HG03097 (cell line): ENCODE results near the gene CTNNA3.

ENCODE experiments used
- ATAC-seq: cut with Tn5 transposase; IDR thresholded peaks from one replicate; pipeline ENCODE4 v1.9.1; 2021; ENCODE audit not compliant: unreplicated experiment, low FRiP score

Gene CTNNA3

GRCh38 chr10:67050415-67050814 lies 645.6 kb downstream of the CTNNA3 start:
- ATAC-seq, result no peak

DNA sequence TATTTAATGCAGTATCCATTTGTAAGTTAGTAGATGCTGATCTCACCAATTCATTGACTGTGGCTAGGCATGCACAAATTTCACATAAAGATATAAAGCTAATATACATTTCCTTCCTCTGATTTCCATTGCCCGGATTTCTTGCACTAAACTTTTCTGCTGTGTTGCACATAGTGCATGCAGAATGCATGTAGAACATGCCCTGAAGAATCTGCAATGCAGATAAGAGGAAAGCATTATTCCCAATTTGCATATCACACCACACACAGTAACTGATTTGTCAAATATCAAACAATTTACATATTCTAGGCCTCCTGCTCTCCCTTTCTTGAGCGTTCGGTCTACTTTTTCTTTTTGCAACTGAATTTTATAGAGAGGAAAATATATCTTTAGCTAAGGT lies 646.0 kb downstream of the CTNNA3 start:
- ATAC-seq, result no peak

GRCh38 chr10:67046507-67046906 lies 649.5 kb downstream of the CTNNA3 start:
- no peak for ATAC-seq

DNA sequence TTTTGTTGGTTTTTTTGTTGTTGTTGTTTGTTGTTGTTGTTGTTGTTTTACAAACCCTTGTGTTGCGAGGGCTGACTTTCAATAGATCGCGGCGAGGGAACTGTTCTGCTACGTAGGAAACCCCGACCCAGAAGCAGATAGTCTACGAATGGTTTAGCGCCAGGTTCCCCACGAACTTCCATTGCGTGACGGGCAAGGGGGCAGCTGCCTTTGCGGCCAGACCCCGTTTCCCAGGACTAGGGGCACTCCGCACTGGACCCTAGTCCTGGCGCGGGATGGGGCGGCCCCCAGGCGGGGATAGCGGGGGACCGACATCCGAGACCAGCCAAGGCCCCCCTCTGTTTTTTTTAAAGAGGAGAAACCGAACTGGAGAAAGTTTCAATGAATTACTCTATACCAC lies 650.6 kb downstream of the CTNNA3 start:
- ATAC-seq, result no peak

GRCh38 chr10:67043041-67043440 lies 653.0 kb downstream of the CTNNA3 start:
- no peak for ATAC-seq

DNA sequence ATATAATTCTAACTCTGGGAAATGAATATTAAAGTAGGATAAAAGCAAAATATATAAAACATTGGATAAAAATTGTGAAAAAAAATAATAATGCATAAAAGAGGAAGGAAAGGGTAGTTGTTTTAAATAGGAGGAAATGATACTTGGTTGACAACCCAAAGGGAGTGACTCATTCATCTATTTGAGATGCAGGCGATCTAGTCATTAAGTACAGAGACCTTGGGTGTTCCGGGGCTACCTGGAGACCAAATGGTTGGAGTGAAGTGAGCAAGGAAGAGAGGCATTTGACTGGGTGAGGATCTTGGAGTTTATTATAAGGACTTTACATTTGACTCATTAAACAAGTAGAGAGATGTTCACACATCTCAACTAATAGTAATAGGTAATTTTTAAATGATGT lies 659.2 kb downstream of the CTNNA3 start:
- no peak for ATAC-seq

GRCh38 chr10:67033878-67034277 lies 662.1 kb downstream of the CTNNA3 start:
- no peak for ATAC-seq

GRCh38 chr10:67022099-67022498 lies 673.9 kb downstream of the CTNNA3 start:
- ATAC-seq, result no peak

- no peak for ATAC-seq
These were observed 678.8 kb downstream of the CTNNA3 start for GRCh38 chr10:67017218-67017617.

DNA sequence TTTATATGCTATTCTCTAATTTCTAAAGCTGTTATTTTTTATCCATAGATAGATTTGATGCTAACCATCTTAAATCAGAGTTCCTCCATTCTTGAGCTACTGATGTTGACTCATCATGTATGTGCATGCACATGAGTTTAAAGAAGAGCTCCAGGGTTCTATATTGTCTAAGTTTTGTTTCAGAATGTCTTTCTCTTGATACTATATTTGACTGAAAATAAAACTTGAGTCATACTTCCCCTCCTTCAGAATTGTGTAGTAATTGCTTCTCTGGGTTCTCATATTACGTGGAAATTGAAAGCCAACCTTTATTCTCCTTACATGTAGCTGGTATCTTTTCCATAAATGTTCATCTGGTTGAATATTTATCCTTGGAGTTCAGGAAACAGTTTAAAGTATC lies 680.8 kb downstream of the CTNNA3 start:
- no peak for ATAC-seq

DNA sequence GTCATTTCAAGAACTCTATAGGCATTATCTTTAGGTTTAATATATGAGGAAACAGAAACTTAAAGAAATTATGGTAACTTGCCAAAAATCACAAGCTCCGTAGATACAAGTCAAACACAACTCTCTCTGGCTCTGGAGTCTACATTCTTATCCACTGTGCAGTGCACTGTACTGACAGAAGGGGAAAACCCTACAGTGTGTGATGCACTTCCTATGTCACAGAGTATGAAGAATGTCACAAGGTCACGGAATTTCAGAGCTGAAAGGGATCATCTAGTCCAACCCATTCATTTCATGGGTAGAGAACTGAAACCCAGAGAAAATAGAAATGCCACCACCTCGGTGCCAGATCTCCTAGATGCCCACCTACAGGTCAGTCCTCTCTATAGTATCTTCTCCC lies 684.0 kb downstream of the CTNNA3 start:
- no peak for ATAC-seq

- no peak for ATAC-seq
These were observed 684.5 kb downstream of the CTNNA3 start for GRCh38 chr10:67011480-67011879.

DNA sequence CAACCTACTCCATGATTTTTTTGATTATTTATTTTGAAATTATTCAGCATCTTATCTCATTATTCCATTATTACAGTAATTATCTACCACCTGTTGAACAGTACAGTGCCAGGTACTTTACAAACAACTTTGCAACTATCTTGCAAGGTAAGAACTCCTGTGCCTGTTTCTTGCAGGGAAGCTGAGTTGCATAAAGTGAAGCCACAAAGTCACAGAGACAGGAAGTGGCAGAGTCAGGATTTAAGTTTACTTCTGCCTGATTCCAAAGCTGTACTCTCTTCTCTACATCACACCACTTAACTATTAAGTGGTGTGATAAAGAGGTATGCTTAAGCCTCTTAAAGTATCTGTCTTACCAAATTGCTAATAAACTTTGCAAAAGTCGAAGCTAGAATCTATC lies 690.0 kb downstream of the CTNNA3 start:
- no peak for ATAC-seq

DNA sequence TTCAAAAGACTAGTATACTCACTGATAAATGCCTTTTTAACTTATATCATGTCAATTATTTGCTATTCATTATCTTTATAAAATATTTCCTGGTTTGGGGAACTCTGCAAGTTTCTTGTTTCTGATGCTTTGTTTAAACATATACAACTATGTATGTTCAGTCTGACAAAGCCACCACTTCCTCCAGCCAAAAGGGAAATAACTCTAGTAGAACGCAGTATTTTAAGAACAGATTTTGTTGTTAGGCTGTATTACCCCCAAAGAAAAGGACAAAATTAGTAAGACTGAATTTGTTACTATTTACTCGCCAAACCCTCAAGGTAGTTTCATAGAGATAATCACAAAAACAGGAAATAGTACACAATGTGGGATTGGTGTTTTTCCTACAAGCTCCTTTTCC lies 691.3 kb downstream of the CTNNA3 start:
- no peak for ATAC-seq

- ATAC-seq, result no peak
These were observed 696.0 kb downstream of the CTNNA3 start for GRCh38 chr10:66999762-67000545.

GRCh38 chr10:66996996-66997395 lies 699.0 kb downstream of the CTNNA3 start:
- no peak for ATAC-seq

DNA sequence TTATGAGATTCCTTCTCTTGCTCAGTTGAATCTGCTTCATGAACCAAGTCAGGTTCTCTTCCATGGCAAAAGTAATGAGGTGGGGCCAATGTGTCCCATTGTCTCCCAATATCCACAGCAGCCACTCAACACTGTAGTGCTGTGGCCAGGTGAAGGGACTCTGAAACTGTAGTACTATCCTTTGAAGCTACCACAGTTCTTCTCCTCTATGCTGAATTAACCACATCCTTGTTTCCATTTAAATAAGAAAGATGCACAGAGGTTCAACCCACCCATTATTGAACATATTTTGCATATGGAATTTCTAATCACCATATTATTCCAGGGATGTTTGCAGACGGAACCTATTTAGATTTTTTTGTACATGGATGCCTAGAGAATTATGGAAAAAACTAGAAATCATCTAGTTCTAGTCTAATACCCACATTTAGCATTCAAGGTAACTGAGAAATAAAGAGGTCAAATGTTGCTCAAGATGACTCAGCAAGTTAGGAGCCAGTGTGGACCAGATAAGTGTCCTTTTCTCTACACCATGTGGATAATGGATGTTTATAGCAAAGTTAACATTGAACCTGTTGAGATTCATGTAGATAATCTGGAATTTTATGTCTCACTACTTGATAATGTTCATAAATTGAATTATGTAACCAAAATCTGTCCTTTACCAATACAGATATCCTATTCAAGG lies 705.7 kb downstream of the CTNNA3 start:
- no peak for ATAC-seq

DNA sequence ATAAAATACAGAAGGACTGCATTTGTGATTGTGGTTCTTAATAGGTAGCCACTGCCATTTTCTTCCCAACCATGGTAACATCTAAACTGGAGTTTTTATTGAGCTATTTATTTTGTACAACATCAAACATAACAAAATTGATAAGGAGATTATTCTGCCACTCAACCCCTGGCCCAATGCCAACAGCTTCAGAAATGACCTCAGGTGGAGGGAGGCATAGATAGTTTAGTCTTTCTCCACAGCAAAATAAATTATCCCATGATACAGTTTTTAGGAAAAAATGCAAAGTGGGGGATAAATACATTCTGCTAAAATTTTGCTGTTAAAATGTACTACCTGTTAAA lies 712.5 kb downstream of the CTNNA3 start:
- no peak for ATAC-seq

- no peak for ATAC-seq
These were observed 713.1 kb downstream of the CTNNA3 start for GRCh38 chr10:66982792-66983474.

DNA sequence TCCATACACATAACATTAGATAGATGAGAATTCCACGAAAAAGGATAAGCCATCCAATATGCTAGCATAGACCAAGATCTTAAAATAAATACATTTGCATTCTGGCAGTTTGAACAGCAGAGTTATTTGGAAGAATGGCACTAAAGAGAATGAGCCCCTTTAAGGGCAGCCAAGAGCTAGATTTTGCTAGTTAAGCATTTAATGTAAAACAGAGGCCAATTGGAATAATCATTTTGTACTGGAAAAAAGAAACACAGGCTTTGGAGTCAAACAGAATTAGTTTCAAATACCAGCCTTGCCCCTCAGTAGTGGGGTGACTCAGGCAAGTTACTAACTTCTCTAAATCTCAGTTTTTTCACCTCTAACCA lies 714.0 kb downstream of the CTNNA3 start:
- no peak for ATAC-seq

DNA sequence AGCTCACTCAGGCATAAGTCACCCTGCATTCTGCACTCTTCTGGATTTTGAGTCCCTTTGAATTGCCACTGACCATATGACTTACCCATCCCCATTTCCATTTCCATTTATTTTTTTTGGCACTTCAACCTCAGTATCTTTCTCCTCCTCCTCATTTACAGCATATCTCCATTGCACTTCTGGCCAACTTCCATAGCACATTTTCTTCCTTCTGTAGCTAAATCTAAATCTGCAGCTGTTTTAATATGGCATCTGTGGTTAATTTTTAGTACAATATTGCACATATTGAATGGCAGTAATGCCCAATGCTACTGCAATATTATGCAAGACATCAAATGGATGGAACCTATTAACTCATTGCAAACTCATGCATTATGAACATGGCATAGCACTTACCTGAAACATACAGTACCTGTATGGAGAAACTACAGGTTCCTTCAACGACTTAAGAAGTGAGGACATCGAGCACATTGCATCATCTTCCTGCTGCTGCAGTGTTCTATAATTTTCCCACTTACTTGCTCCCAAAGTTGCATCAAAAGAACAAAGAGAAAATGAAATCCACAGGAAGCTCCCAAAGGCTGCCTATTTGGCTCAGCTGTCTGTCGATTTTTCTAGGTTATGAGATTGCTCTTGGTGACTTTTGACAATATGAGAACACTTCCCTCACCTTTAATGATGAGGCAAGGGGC lies 714.5 kb downstream of the CTNNA3 start:
- ATAC-seq, result no peak
